Mesenchymal stem cell (in vitro differentiated cells and primary cell): ENCODE data around the gene KRT9.

Source experiments
- DNase-seq: peaks from one replicate; pipeline ENCODE4 v3.0.0-alpha.2; 2013
- H2AFZ ChIP-seq: one replicate; pipeline ENCODE4 v1.6.1; 2013; ENCODE audit warnings: low read depth, mild to moderate bottlenecking, control low read depth, inconsistent platforms, low read length, moderate library complexity
- H2AK5ac ChIP-seq: 2 replicates; pipeline ENCODE4 v1.6.1; 2013; ENCODE audit warnings: low read length, moderate library complexity, mild to moderate bottlenecking, inconsistent platforms; ENCODE audit not compliant: severe bottlenecking
- H2BK120ac ChIP-seq: one replicate; pipeline ENCODE4 v1.6.1; 2013; ENCODE audit warnings: low read depth, mild to moderate bottlenecking, inconsistent platforms, low read length, moderate library complexity
- H2BK12ac ChIP-seq, 2 experiments: one replicate each; pipeline ENCODE4 v1.6.1; 2013; ENCODE audit warnings: inconsistent platforms in 2 of 2, low read length in 2 of 2, mild to moderate bottlenecking in 2 of 2, moderate library complexity in 2 of 2, control low read depth in 1 of 2
- H2BK15ac ChIP-seq: one replicate; pipeline ENCODE4 v1.6.1; 2013; ENCODE audit warnings: mild to moderate bottlenecking, low read depth, inconsistent platforms; ENCODE audit not compliant: poor library complexity, severe bottlenecking
- H2BK5ac ChIP-seq: 2 replicates; pipeline ENCODE4 v1.6.1; 2013; ENCODE audit warnings: low read depth, mild to moderate bottlenecking, low read length, control low read depth, inconsistent platforms; ENCODE audit not compliant: poor library complexity, severe bottlenecking
- H3K14ac ChIP-seq, 2 experiments: one replicate each; pipeline ENCODE4 v1.6.1; 2013; ENCODE audit warnings: inconsistent platforms in 2 of 2, low read length in 2 of 2, control low read depth in 1 of 2, mild to moderate bottlenecking in 1 of 2, moderate library complexity in 1 of 2
- H3K18ac ChIP-seq, 2 experiments: one replicate each; pipeline ENCODE4 v1.6.1; 2013; ENCODE audit warnings: inconsistent platforms in 2 of 2, low read length in 2 of 2, control low read depth in 1 of 2, low read depth in 1 of 2, mild to moderate bottlenecking in 1 of 2
- H3K23ac ChIP-seq, 2 experiments: one replicate each; pipeline ENCODE4 v1.6.1; 2013; ENCODE audit warnings: inconsistent platforms in 2 of 2, low read length in 2 of 2, mild to moderate bottlenecking in 2 of 2, moderate library complexity in 2 of 2, control low read depth in 1 of 2
- H3K27ac ChIP-seq: 2 replicates; pipeline ENCODE4 v1.5.1; 2013; ENCODE audit warnings: mild to moderate bottlenecking, moderate library complexity, low read length, control low read depth, inconsistent platforms; ENCODE audit not compliant: poor library complexity, severe bottlenecking
- H3K27me3 ChIP-seq, 2 experiments: 2 replicates each; pipeline versions ENCODE4 v1.6.1 to v1.7.0; 2013; ENCODE audit warnings: low read length in 2 of 2, mild to moderate bottlenecking in 2 of 2, moderate library complexity in 2 of 2, control low read depth in 1 of 2, inconsistent platforms in 1 of 2; ENCODE audit not compliant: control insufficient read depth in 1 of 2, insufficient read depth in 1 of 2
- H3K36me3 ChIP-seq, 2 experiments: 2 replicates each; pipeline versions ENCODE4 v1.6.1 to v1.7.0; 2013; ENCODE audit warnings: low read length in 2 of 2, control low read depth in 1 of 2, inconsistent platforms in 1 of 2, low read depth in 1 of 2, mild to moderate bottlenecking in 1 of 2; ENCODE audit not compliant: insufficient read depth in 2 of 2, control insufficient read depth in 1 of 2
- H3K4ac ChIP-seq, 2 experiments: one replicate each; pipeline ENCODE4 v1.6.1; 2013; ENCODE audit warnings: inconsistent platforms in 2 of 2, low read length in 2 of 2, mild to moderate bottlenecking in 2 of 2, moderate library complexity in 2 of 2, control low read depth in 1 of 2, low read depth in 1 of 2
- H3K4me1 ChIP-seq: 2 replicates; pipeline ENCODE4 v1.6.1; 2013; ENCODE audit warnings: low read depth, low read length, control low read depth; ENCODE audit not compliant: control insufficient read depth, insufficient read depth
- H3K4me2 ChIP-seq: 2 replicates; pipeline ENCODE4 v1.6.1; 2013; ENCODE audit warnings: low read length, mild to moderate bottlenecking, inconsistent platforms; ENCODE audit not compliant: poor library complexity, severe bottlenecking
- H3K4me3 ChIP-seq, 2 experiments: 2 replicates each; pipeline versions ENCODE4 v1.5.1 to v1.7.0; 2013; ENCODE audit warnings: low read length in 2 of 2, mild to moderate bottlenecking in 2 of 2, control low read depth in 1 of 2, low read depth in 1 of 2; ENCODE audit not compliant: insufficient read depth in 1 of 2
- H3K79me1 ChIP-seq: replicated peaks from 2 replicates; pipeline ENCODE4 v1.6.1; 2013; ENCODE audit warnings: mild to moderate bottlenecking, control low read depth, low read length, inconsistent platforms; ENCODE audit not compliant: poor library complexity, severe bottlenecking
- H3K9ac ChIP-seq: 2 replicates; pipeline ENCODE4 v1.7.0; 2013; ENCODE audit warnings: mild to moderate bottlenecking, low read length, moderate library complexity
- H3K9me3 ChIP-seq: 2 replicates; pipeline ENCODE4 v1.7.0; 2013; ENCODE audit warnings: mild to moderate bottlenecking, low read length; ENCODE audit not compliant: control insufficient read depth
- H4K8ac ChIP-seq: one replicate; pipeline ENCODE4 v1.6.1; 2013; ENCODE audit warnings: inconsistent platforms, mild to moderate bottlenecking, low read length, moderate library complexity
- H4K91ac ChIP-seq: one replicate; pipeline ENCODE4 v1.6.1; 2013; ENCODE audit warnings: mild to moderate bottlenecking, low read length, inconsistent platforms
- WGBS: methylation state at CpG from one replicate; pipeline ENCODE4 v1.1.7; 2013; ENCODE audit warnings: mixed read lengths; 5-methylcytosine and 5-hydroxymethylcytosine counted together

KRT9 gene

DNA sequence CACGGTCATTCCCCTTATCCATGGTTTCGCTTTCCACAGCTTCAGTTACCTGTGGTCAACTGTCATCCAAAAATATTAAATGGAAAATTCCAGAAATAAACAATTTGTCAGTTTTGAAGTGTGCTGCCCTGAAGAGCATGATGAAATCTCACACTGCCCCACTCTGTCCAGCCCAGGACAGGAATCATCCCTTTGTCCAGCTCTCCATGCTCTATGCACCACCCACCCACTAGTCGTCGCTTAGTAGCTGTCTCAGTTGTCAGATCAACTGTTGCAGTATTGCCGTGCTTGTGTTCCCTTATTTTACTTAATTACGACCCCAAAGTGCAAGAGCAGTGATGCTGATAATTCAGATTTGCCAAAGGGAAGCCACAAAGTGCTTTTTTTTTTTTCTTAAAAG is 10.3 kb downstream of the KRT9 start:
- Histone ChIP-seq H2AFZ (no peak overlapping the region), H3K9me3 (no peaks in the 10 kb centered on the region), H3K27me3 (peaks cover 35 to 47% of the 10 kb centered on the region in 2 experiments), H4K8ac (no peak overlapping the region), H2BK5ac (no peak overlapping the region), H3K23ac (peak overlapping the region in 1 of 2 experiments; percentile 59), H3K4me1 (no peaks in the 10 kb centered on the region), H4K91ac (no peak overlapping the region), H3K4ac (no peak overlapping the region), H3K4me2 (no peak overlapping the region), H3K14ac (no peak overlapping the region), H3K79me1 (no peaks in the 10 kb centered on the region), H3K18ac (no peak overlapping the region), H3K36me3 (no peaks in the 10 kb centered on the region), H2AK5ac (no peak overlapping the region), H2BK15ac (no peak overlapping the region), H2BK12ac (no peak overlapping the region), H3K27ac (no peak overlapping the region), H3K9ac (no peak overlapping the region), H3K4me3 (no peak overlapping the region), H2BK120ac (no peak overlapping the region)
- 84% methylated on average over 6 of the region's 6 CpGs for WGBS
- DNase-seq = no peak

DNA sequence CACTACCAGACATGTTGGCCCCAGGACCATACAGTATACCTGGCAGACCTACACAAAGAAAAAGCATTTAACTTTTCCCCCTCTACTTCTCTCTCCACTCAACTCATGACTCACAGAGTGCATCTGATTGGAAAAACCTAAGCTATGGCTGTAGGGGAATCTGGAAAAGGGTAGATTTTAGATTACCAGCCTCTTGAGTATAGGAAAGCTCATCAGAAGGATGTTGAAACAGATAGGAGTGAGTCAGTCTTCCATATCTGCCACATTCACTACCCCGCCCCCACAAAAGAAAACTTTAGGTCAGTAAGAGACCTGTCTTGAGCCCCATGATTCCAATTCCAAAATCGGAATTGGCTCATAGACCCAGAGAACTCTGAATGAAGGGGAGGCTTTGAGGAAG is 12.3 kb downstream of the KRT9 start:
- no peak overlapping the region for H4K8ac ChIP-seq
- H2AK5ac ChIP-seq = no peak overlapping the region
- H3K27ac ChIP-seq = no peak overlapping the region
- no peak overlapping the region for H2AFZ ChIP-seq
- no peak overlapping the region for H2BK120ac ChIP-seq
- no peak overlapping the region for H4K91ac ChIP-seq
- H3K23ac ChIP-seq = no peak overlapping the region
- H3K36me3 ChIP-seq = no peaks in the 10 kb centered on the region
- peak; percentile 39 for DNase-seq
- no peak overlapping the region for H3K4me3 ChIP-seq
- 100% methylated on average over 2 of the region's 2 CpGs for WGBS
- no peaks in the 10 kb centered on the region for H3K9me3 ChIP-seq
- H2BK15ac ChIP-seq = no peak overlapping the region
- no peak overlapping the region for H2BK5ac ChIP-seq
- H3K4me1 ChIP-seq = no peaks in the 10 kb centered on the region
- no peak overlapping the region for H3K4me2 ChIP-seq
- H3K18ac ChIP-seq = no peak overlapping the region
- no peak overlapping the region for H3K9ac ChIP-seq
- no peak overlapping the region for H3K14ac ChIP-seq
- H2BK12ac ChIP-seq = no peak overlapping the region
- H3K27me3 ChIP-seq = peaks cover 31 to 42% of the 10 kb centered on the region in 2 experiments
- H3K79me1 ChIP-seq = no peaks in the 10 kb centered on the region
- no peak overlapping the region for H3K4ac ChIP-seq

DNA sequence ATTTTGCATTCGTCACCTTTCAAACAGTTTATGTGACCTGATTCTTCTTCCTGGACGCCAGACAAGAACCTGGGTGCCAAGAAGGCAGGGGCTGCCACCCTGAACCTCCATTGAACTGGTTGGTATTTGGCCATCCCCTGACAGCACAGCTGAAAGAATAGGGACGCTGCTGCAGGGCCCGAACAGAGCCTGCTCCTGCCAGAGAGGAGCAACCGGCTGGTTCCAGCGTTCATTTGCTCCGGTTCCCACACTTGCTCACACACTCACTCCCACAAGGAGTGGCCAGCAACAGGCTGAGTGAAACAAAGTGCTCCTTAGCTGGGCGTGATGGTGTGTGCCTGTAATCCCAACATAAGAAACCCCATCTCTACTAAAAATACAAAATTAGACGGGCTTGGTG is 14.9 kb downstream of the KRT9 start:
- Histone ChIP-seq H3K36me3 (no peaks in the 10 kb centered on the region), H2AK5ac (no peak overlapping the region), H2BK120ac (no peak overlapping the region), H3K4me1 (no peaks in the 10 kb centered on the region), H3K4me2 (no peak overlapping the region), H3K14ac (no peak overlapping the region), H2BK5ac (no peak overlapping the region), H3K27ac (no peak overlapping the region), H2BK12ac (no peak overlapping the region), H4K8ac (no peak overlapping the region), H3K23ac (no peak overlapping the region), H4K91ac (no peak overlapping the region), H2AFZ (no peak overlapping the region), H3K79me1 (no peaks in the 10 kb centered on the region), H3K4me3 (no peak overlapping the region), H3K9ac (no peak overlapping the region), H2BK15ac (no peak overlapping the region), H3K18ac (no peak overlapping the region), H3K9me3 (no peaks in the 10 kb centered on the region), H3K4ac (no peak overlapping the region), H3K27me3 (peaks cover 17 to 25% of the 10 kb centered on the region in 2 experiments)
- WGBS = 87% methylated on average over 9 of the region's 9 CpGs
- no peak for DNase-seq

DNA sequence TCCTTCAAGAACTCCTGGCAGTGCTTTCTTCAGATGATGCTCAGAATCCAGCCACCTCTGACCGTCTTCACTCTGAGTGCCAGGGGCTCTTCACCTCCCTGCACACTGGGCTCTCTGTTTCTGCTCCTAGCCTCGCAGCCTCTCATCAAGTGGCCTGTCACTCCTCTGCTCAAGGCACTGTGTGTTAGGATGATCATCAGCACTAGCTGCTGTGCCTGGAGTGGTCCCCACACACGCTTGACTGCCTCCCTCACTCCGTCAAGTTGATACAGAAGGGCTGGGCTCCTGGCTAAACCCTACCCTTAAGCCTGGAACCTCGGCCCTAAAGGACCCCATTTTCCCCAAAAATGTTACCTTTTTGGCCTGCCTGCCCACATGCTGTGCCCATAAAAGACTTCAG is 15.6 kb downstream of the KRT9 start:
- no peak overlapping the region for H2BK5ac ChIP-seq
- H3K79me1 ChIP-seq = no peaks in the 10 kb centered on the region
- no peak overlapping the region for H3K4me3 ChIP-seq
- no peak overlapping the region for H4K91ac ChIP-seq
- H3K9me3 ChIP-seq = no peaks in the 10 kb centered on the region
- no peak overlapping the region for H2AFZ ChIP-seq
- no peak overlapping the region for H3K9ac ChIP-seq
- H2BK15ac ChIP-seq = no peak overlapping the region
- H2BK120ac ChIP-seq = no peak overlapping the region
- peak overlapping the region in 1 of 2 experiments; percentile 67 for H3K18ac ChIP-seq
- peak overlapping the region in 1 of 2 experiments; percentile 21 for H2BK12ac ChIP-seq
- no peak overlapping the region for H2AK5ac ChIP-seq
- no peak overlapping the region for H3K4ac ChIP-seq
- H3K36me3 ChIP-seq = no peaks in the 10 kb centered on the region
- DNase-seq = no peak
- WGBS = 73% methylated on average over 5 of the region's 5 CpGs
- no peak overlapping the region for H3K27ac ChIP-seq
- no peak overlapping the region for H3K14ac ChIP-seq
- no peak overlapping the region for H3K4me2 ChIP-seq
- no peak overlapping the region for H4K8ac ChIP-seq
- H3K4me1 ChIP-seq = peaks cover 3% of the 10 kb centered on the region
- peak overlapping the region in 1 of 2 experiments; percentile 14 for H3K23ac ChIP-seq
- peaks cover 12 to 19% of the 10 kb centered on the region in 2 experiments for H3K27me3 ChIP-seq
